ENCODE results near the gene BST2. TPM values are rescaled to one million over a fixed set of nuclear protein-coding genes. Genes with fewer than 3 reads are reported as not detected.

BST2 gene
- total and polyA plus RNA-seq, 2 donors from 2014 or later = 89.6 to 250 TPM

DNA sequence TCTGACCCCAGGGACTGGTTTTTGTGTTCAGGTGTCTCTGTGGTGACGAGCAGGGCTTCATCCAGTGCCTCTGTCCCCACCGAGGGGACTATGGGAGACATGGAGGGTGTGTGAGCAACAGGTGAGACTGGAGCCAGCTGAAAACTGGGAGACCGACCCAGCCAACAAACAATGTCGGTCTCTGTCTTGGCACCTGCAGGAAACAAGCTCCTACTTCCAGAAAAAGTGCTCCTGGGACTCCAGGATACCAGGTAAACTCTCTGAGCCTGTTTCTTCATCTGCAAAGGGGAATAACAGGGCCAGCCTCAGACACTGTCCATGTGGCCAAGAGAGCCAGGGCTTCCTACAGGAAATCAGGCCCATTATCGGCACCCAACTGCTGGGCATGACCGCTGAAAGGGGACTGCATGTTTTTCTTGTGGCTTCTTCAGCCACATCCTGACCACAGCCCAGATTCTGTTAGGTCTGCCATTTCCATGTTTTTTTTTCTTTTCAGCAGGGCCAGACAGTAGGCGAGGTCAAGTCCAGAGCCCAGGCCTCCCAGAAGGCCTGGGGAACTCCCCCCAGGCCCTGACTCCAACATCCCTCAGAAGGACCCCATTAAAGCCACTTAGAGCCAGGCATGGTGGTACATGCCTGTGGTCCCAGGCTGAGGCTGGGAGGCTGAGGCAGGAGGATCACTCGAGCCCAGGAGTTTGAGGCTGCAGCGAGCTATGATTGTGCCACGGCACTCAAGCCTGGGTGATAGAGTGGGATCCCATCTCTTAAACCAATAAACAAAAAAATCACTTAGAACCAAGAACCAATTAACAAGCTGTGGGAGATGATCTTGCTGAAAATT is 836 bp upstream of the BST2 start:
- no peak for TF ChIP-seq CTCF (IDR thresholded peaks at IDR 0.05; ENCODE audit: borderline replicate concordance, extremely low read depth, insufficient read depth)
- Histone ChIP-seq H3K4me1 (ENCODE audit: control insufficient read depth in 2 of 3, insufficient read depth in 2 of 3, low read depth in 1 of 3, low read length in 3 of 3) (peaks cover 0 to 18% (median 9%) of the 10 kb centered on the region in 3 donors), H3K9me3 (ENCODE audit: control insufficient read depth in 2 of 3, insufficient read depth in 1 of 3, low read length in 3 of 3) (no peaks in the 10 kb centered on the region), H3K4me3 (ENCODE audit: low read length in 3 of 3) (peak overlapping the region in 2 of 3 donors; percentile 37 to 63), H3K9ac (ENCODE audit: low read length in 3 of 3) (peak overlapping the region in 2 of 3 donors; percentile 60 to 64), H3K27me3 (ENCODE audit: control insufficient read depth, insufficient read depth, low read length) (no peaks in the 10 kb centered on the region), H3K27ac (ENCODE audit: low read depth in 2 of 2, low read length in 2 of 2) (peak overlapping the region; percentile 76 to 99), H3K36me3 (ENCODE audit: control insufficient read depth in 2 of 3, insufficient read depth in 3 of 3, low read length in 3 of 3) (no peaks in the 10 kb centered on the region)
- DNase-seq (no peak), FAIRE-seq (no peak)
- intact Hi-C loops (cut with DNase I) = no loop called here

DNA sequence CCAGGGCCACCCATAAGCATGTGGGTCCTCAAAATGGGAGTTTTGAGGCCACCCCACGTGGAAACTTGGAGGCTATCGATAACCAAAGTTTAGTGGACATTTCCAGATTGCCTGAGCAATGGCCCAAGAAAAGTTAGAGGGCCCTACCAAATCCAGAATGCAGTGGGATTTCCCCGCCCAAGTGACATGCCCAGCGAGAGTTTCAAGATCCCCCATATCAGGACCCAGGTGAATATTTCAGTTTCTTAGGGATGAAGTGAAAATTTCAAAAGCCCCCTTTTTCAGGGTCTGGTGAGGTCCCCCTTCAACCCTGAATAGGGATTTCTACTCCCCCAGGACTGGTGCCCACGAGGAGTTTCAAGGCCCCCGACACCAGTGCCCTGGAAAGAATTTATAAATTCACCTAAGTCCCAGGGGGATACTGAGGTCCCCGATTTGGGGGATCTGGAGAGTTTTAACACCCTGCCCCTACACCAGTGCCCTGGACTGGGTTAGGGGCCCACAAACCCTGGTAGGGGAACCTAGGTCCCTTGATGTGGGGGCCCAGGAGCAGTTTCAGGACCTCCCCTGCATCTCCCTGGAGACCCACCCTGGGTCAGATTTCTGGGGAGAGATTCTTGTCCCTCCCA is 695 bp downstream of the BST2 start:
- DNase-seq = no peak
- Histone ChIP-seq H3K27me3 (ENCODE audit: control insufficient read depth, insufficient read depth, low read length) (no peaks in the 10 kb centered on the region), H3K36me3 (ENCODE audit: control insufficient read depth in 2 of 3, insufficient read depth in 3 of 3, low read length in 3 of 3) (no peaks in the 10 kb centered on the region), H3K27ac (ENCODE audit: low read depth in 2 of 2, low read length in 2 of 2) (peak overlapping the region; percentile 76 to 99), H3K9ac (ENCODE audit: low read length in 3 of 3) (peak overlapping the region; percentile 18 to 64 (median 41)), H3K4me3 (ENCODE audit: low read length in 3 of 3) (peak overlapping the region; percentile 62 to 82 (median 63)), H3K9me3 (ENCODE audit: control insufficient read depth in 2 of 3, insufficient read depth in 1 of 3, low read length in 3 of 3) (no peaks in the 10 kb centered on the region), H3K4me1 (ENCODE audit: control insufficient read depth in 2 of 3, insufficient read depth in 2 of 3, low read depth in 1 of 3, low read length in 3 of 3) (peaks cover 0 to 18% (median 9%) of the 10 kb centered on the region in 3 donors)
- TF ChIP-seq CTCF (IDR thresholded peaks at IDR 0.05; ENCODE audit: borderline replicate concordance, extremely low read depth, insufficient read depth) = no peak
- intact Hi-C loops (cut with DNase I) = no loop called here
- FAIRE-seq = no peak

GRCh38 chr19:17404015-17404414 is 1.4 kb downstream of the BST2 start:
- intact Hi-C loops (cut with DNase I) = no loop called here
- H3K4me3 ChIP-seq (ENCODE audit: low read length in 3 of 3) = peak overlapping the region; percentile 37 to 82 (median 63)
- no peaks in the 10 kb centered on the region for H3K9me3 ChIP-seq (ENCODE audit: control insufficient read depth in 2 of 3, insufficient read depth in 1 of 3, low read length in 3 of 3)
- DNase-seq (no peak), FAIRE-seq (no peak)
- H3K4me1 ChIP-seq (ENCODE audit: control insufficient read depth in 2 of 3, insufficient read depth in 2 of 3, low read depth in 1 of 3, low read length in 3 of 3) = peaks cover 0 to 18% (median 9%) of the 10 kb centered on the region in 3 donors
- H3K27ac ChIP-seq (ENCODE audit: low read depth in 2 of 2, low read length in 2 of 2) = peak overlapping the region in 1 of 2 donors; percentile 76
- TF ChIP-seq CTCF (IDR thresholded peaks at IDR 0.05; ENCODE audit: borderline replicate concordance, extremely low read depth, insufficient read depth) = no peak
- no peaks in the 10 kb centered on the region for H3K36me3 ChIP-seq (ENCODE audit: control insufficient read depth in 2 of 3, insufficient read depth in 3 of 3, low read length in 3 of 3)
- H3K9ac ChIP-seq (ENCODE audit: low read length in 3 of 3) = peak overlapping the region in 2 of 3 donors; percentile 41 to 64
- no peaks in the 10 kb centered on the region for H3K27me3 ChIP-seq (ENCODE audit: control insufficient read depth, insufficient read depth, low read length)
